A549 (cell line): ENCODE measurements around the gene KCNIP3. TPM values are rescaled to one million over a fixed set of nuclear protein-coding genes. Genes with fewer than 3 reads are reported as not detected.

Source experiments
- ATAC-seq, 2 experiments: fragments of 200-7000 bp in 1 of 2; fragments of >200 bp in 1 of 2; cut with Nextera tagmentation in 1 of 2; cut with Tn5 transposase in 1 of 2; 3 replicates each; pipeline versions ENCODE4 v1.8.0 to v1.9.1; 2018 to 2020; ENCODE audit warnings: mild to moderate bottlenecking in 1 of 2, moderate library complexity in 1 of 2
- CTCF ChIA-PET: fragments of 300-600 bp; sonication (Branson Sonifier 250); formaldehyde crosslinking; extraction: SDS; loops from one replicate; lab custom pipeline; 2021; ENCODE audit warnings: antibody characterized with exemption, inconsistent platforms; lab: Yijun Ruan, JAX
- POLR2A ChIA-PET: fragments of 350-600 bp; formaldehyde crosslinking; extraction: SDS; loops from one replicate; lab custom pipeline; 2021; ENCODE audit warnings: antibody characterized with exemption, inconsistent platforms; lab: Yijun Ruan, JAX
- DNase-seq, 2 experiments: peaks; one replicate each; pipeline versions ENCODE4 v3.0.0 to v3.0.0-alpha.2; 2011 to 2016; ENCODE audit warnings: low read depth in 1 of 2, low spot score in 1 of 2
- FAIRE-seq: peaks from 2 replicates; lab custom pipeline; 2011; peaks lifted over from hg19 to GRCh38; lab: Jason Lieb, UNC
- H3K27ac ChIP-seq, 2 experiments: fragments of >200 bp; sonication (Bioruptor Twin); formaldehyde crosslinking; 3 replicates each; pipeline ENCODE4 v1.5.1; 2016 to 2017
- H3K4me1 ChIP-seq: fragments of >200 bp; sonication (Bioruptor Twin); formaldehyde crosslinking; 3 replicates; pipeline ENCODE4 v1.6.1; 2016
- H3K4me2 ChIP-seq: fragments of >200 bp; sonication (Bioruptor Twin); formaldehyde crosslinking; 3 replicates; pipeline ENCODE4 v1.6.1; 2016
- H3K4me3 ChIP-seq: fragments of >200 bp; sonication (Bioruptor Twin); formaldehyde crosslinking; 3 replicates; pipeline ENCODE4 v1.5.1; 2016
- H3K9me3 ChIP-seq: fragments of >200 bp; sonication (Bioruptor Twin); formaldehyde crosslinking; 3 replicates; pipeline ENCODE4 v1.6.1; 2016
- CBX2 ChIP-seq: fragments of 200-600 bp; sonication (generic); IDR thresholded peaks from 2 replicates; pipeline ENCODE4 v1.6.1; 2016; ENCODE audit warnings: low read depth, mild to moderate bottlenecking, borderline replicate concordance
- CHD4 ChIP-seq: fragments of 200-600 bp; sonication (generic); IDR thresholded peaks from 2 replicates; pipeline ENCODE4 v1.6.1; 2016; ENCODE audit warnings: antibody characterized with exemption, mild to moderate bottlenecking, borderline replicate concordance
- EHF ChIP-seq: fragments of 250-450 bp; sonication (Bioruptor Pico); IDR thresholded peaks from 2 replicates; pipeline ENCODE4 v1.5.0; 2020; ENCODE audit warnings: mild to moderate bottlenecking
- EHMT2 ChIP-seq: fragments of 200-600 bp; sonication (generic); IDR thresholded peaks from 2 replicates; pipeline ENCODE4 v1.6.1; 2016; ENCODE audit warnings: antibody characterized with exemption, low read depth, mild to moderate bottlenecking, moderate library complexity
- ESRRA ChIP-seq: fragments of 150-350 bp; IDR thresholded peaks from 2 replicates; pipeline ENCODE4 v1.6.1; 2014; ENCODE audit warnings: mild to moderate bottlenecking, low read length, borderline replicate concordance
- FOSL2 ChIP-seq, 2 experiments: fragments of 450-650 bp in 1 of 2; fragments of >200 bp in 1 of 2; sonication (Bioruptor Twin) in 1 of 2; formaldehyde crosslinking; IDR thresholded peaks; 2 replicates each; pipeline versions ENCODE4 v1.5.0 to v1.6.1; 2016 to 2020; ENCODE audit warnings: mild to moderate bottlenecking in 1 of 2, moderate library complexity in 1 of 2
- FOXS1 ChIP-seq: fragments of 250-450 bp; sonication (Bioruptor Pico); IDR thresholded peaks from 2 replicates; pipeline ENCODE4 v1.5.0; 2020; ENCODE audit warnings: mild to moderate bottlenecking, moderate library complexity
- HOXB5 ChIP-seq: fragments of 250-450 bp; sonication (Bioruptor Pico); IDR thresholded peaks from 2 replicates; pipeline ENCODE4 v1.5.0; 2020; ENCODE audit warnings: mild to moderate bottlenecking, moderate library complexity
- MAFK ChIP-seq: fragments of 450-650 bp; IDR thresholded peaks from 2 replicates; pipeline ENCODE4 v1.6.1; 2014; ENCODE audit not compliant: partially characterized antibody
- NR3C1 ChIP-seq: fragments of >200 bp; sonication (Bioruptor Twin); formaldehyde crosslinking; IDR thresholded peaks from 3 replicates; pipeline ENCODE4 v1.6.1; 2017
- RAD21 ChIP-seq, 2 experiments: fragments of >200 bp in 1 of 2; sonication (Bioruptor Twin) in 1 of 2; formaldehyde crosslinking in 1 of 2; IDR thresholded peaks in 1 of 2; conservative IDR thresholded peaks in 1 of 2; 2 replicates in 1 of 2; 3 replicates in 1 of 2; pipeline ENCODE4 v1.6.1; 2012 to 2018; ENCODE audit warnings: inconsistent platforms in 1 of 2
- RCOR1 ChIP-seq: fragments of 150-350 bp; IDR thresholded peaks from 2 replicates; pipeline ENCODE4 v1.6.1; 2014; ENCODE audit warnings: antibody characterized with exemption, low read length, low read depth
- RFX5 ChIP-seq: fragments of 450-650 bp; IDR thresholded peaks from 2 replicates; pipeline ENCODE4 v1.7.1; 2014; ENCODE audit warnings: antibody characterized with exemption, mild to moderate bottlenecking, moderate library complexity
- RNF2 ChIP-seq: fragments of 200-600 bp; sonication (generic); IDR thresholded peaks from 2 replicates; pipeline ENCODE4 v1.6.1; 2016; ENCODE audit warnings: low read depth, mild to moderate bottlenecking, antibody characterized with exemption, moderate library complexity, borderline replicate concordance
- SMC3 ChIP-seq: fragments of >200 bp; sonication (Bioruptor Twin); formaldehyde crosslinking; IDR thresholded peaks from 3 replicates; pipeline ENCODE4 v1.6.1; 2018; ENCODE audit warnings: inconsistent platforms
- TP53 ChIP-seq: fragments of 250-450 bp; sonication (Bioruptor Pico); IDR thresholded peaks from 2 replicates; pipeline ENCODE4 v1.5.0; 2021; ENCODE audit warnings: mild to moderate bottlenecking, moderate library complexity
- ZFP36 ChIP-seq: fragments of 450-650 bp; IDR thresholded peaks from 2 replicates; pipeline ENCODE4 v1.6.1; 2014; ENCODE audit warnings: borderline replicate concordance; ENCODE audit not compliant: partially characterized antibody
- WGBS: methylation state at CpG from one replicate; pipeline ENCODE4 v1.1.6; 2017; ENCODE audit errors: missing lambda C conversion rate; 5-methylcytosine and 5-hydroxymethylcytosine counted together
- polyA plus RNA-seq, 4 experiments: library from polyadenylated mRNA; depleted of rRNA in 3 of 4; stranded (reverse); fragments of >200 nt; fragmentation: RNase III in 1 of 4; extraction: RNeasy Plus Mini Kit Qiagen cat#74134 plus additional on column Dnase treatment in 1 of 4; gene quantifications; 2 replicates in 3 of 4; 3 replicates in 1 of 4; pipeline ENCODE4 v1.2.3, GENCODE V29; 2011 to 2017
- TF ChIP-seq, protein P1 (sequence below): IDR thresholded peaks from 2 replicates; pipeline ENCODE4 v1.6.1; 2012
- TF ChIP-seq, protein P2 (sequence below): IDR thresholded peaks from 2 replicates; pipeline ENCODE4 v1.6.1; 2012
- TF ChIP-seq, protein P3 (sequence below): fragments of >200 bp; sonication (Bioruptor Twin); formaldehyde crosslinking; IDR thresholded peaks from 3 replicates; pipeline ENCODE4 v1.5.1; 2016

The KCNIP3 gene
- polyA plus RNA-seq, 2 of the 4 experiments (the other 2 are of a cell fraction), result 0.13 to 0.84 TPM

DNA sequence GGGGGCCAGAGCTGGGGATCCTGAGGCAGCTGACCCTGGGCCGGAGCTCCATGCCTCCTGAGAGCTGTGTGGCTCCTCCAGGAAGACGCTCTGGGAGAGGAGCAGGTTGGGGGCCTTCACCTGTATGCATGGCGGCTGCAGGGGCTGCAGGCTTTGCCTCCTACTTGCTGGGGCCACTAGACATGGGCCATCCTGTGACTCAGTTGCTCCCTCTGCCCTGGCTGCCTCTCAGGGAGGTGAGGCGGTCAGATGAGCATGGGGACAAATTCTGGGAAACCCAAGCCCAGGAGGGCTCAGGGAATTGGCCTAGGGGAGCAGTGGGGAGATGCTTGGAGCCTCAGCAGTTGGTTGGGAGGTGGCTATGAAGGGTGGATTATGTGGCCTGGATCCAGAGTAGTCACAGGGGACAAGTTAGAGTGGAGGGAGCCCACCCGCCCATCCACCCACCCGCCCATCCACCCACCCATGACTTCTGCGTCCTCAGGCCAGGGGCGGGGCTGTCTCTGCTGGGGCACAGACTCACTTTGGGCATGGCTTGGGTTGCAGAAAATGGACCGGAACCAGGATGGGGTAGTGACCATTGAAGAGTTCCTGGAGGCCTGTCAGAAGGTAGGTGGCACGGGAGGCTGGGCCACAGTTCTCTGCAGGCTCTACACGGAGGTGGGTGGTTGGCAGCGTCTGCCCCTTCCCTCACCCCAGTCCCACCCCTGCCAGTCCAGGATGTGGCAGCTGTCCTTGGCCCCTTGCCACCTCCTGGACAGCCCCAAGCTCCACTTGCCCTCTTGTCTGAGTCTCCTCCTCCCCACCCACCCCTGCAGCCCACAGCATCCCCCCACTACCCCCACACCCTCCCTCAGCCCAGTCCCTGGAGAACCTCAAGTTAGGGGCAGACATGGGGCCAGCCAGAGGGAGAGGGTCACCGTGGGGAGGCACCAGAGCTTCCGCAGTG lies 85.8 kb downstream of the KCNIP3 start:
- H3K27ac ChIP-seq, result no peak overlapping the region
- H3K9me3 ChIP-seq, result no peaks in the 10 kb centered on the region
- no peaks in the 10 kb centered on the region for H3K4me1 ChIP-seq
- TF ChIP-seq EHF (CRISPR knock-in tag), result no peak
- CTCF ChIA-PET, result no interaction called here
- POLR2A ChIA-PET, result no interaction called here
- DNase-seq, result no peak
- no peak for ATAC-seq
- no peak overlapping the region for H3K4me3 ChIP-seq
- no peak overlapping the region for H3K4me2 ChIP-seq
- WGBS, result 39% methylated on average over 9 of the region's 14 CpGs
- no peak for FAIRE-seq

DNA sequence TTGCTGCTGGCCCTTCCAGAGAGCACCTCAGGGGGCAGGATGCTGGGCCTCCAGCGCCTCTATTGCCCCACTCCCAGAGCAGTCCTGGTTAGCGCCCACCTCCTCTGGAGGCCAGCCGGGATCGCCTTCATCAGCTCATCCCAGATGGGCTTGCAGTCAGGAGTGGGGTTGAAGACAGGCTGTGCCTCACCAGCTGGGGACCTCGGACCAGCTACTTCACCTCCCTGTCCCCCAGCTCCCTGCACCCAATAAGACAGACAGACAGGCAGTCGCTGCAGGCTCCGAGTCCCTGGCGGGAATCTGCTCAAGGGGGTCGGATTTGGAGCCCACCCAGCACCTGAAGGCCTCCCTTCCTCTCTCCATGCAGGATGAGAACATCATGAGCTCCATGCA lies 86.5 kb downstream of the KCNIP3 start:
- no peak for TF ChIP-seq MAFK
- no peak for TF ChIP-seq RFX5
- no peak for TF ChIP-seq HOXB5 (CRISPR knock-in tag)
- no peak for TF ChIP-seq ZFP36
- TF ChIP-seq SMC3, result no peak
- TF ChIP-seq NR3C1, result no peak
- no peak for TF ChIP-seq RAD21 (conservative IDR thresholded peaks at IDR 0.05 in 1 of 2, IDR thresholded peaks at IDR 0.05 in 1 of 2)
- no peak for TF ChIP-seq CHD4
- no peak for TF ChIP-seq RNF2
- no peak for TF ChIP-seq RCOR1
- TF ChIP-seq CBX2, result no peak
- TF ChIP-seq TP53 (CRISPR knock-in tag), result no peak
- TF ChIP-seq, protein P1, sequence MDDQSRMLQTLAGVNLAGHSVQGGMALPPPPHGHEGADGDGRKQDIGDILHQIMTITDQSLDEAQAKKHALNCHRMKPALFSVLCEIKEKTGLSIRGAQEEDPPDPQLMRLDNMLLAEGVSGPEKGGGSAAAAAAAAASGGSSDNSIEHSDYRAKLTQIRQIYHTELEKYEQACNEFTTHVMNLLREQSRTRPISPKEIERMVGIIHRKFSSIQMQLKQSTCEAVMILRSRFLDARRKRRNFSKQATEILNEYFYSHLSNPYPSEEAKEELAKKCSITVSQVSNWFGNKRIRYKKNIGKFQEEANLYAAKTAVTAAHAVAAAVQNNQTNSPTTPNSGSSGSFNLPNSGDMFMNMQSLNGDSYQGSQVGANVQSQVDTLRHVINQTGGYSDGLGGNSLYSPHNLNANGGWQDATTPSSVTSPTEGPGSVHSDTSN, result no peak
- no peak for TF ChIP-seq ESRRA
- TF ChIP-seq, protein P2, sequence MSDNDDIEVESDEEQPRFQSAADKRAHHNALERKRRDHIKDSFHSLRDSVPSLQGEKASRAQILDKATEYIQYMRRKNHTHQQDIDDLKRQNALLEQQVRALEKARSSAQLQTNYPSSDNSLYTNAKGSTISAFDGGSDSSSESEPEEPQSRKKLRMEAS, result no peak
- no peak for TF ChIP-seq EHMT2
- no peak for TF ChIP-seq FOSL2 (IDR thresholded peaks at IDR 0.05)
- no peak for TF ChIP-seq FOSL2 (CRISPR knock-in tag; IDR thresholded peaks at IDR 0.05)
- TF ChIP-seq, protein P3, sequence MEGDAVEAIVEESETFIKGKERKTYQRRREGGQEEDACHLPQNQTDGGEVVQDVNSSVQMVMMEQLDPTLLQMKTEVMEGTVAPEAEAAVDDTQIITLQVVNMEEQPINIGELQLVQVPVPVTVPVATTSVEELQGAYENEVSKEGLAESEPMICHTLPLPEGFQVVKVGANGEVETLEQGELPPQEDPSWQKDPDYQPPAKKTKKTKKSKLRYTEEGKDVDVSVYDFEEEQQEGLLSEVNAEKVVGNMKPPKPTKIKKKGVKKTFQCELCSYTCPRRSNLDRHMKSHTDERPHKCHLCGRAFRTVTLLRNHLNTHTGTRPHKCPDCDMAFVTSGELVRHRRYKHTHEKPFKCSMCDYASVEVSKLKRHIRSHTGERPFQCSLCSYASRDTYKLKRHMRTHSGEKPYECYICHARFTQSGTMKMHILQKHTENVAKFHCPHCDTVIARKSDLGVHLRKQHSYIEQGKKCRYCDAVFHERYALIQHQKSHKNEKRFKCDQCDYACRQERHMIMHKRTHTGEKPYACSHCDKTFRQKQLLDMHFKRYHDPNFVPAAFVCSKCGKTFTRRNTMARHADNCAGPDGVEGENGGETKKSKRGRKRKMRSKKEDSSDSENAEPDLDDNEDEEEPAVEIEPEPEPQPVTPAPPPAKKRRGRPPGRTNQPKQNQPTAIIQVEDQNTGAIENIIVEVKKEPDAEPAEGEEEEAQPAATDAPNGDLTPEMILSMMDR, result no peak
- TF ChIP-seq FOXS1 (CRISPR knock-in tag), result no peak
- TF ChIP-seq, all 56 proteins: peak for 0
- DNase-seq (no peak), FAIRE-seq (no peak), ATAC-seq (no peak)
- no peak overlapping the region for H3K27ac ChIP-seq
- ChIA-PET POLR2A (no interaction called here), CTCF (interaction anchor here (1.5 kb wide), 1 partner anchor 38 kb away, joined by 6 read pairs; no protein-coding TSS in a partner anchor)
- no peaks in the 10 kb centered on the region for H3K4me1 ChIP-seq
- no peak overlapping the region for H3K4me2 ChIP-seq
- no peak overlapping the region for H3K4me3 ChIP-seq
- WGBS, result 60% methylated on average over 9 of the region's 9 CpGs
- H3K9me3 ChIP-seq, result no peaks in the 10 kb centered on the region
